ENCODE data around the gene HOXD11.

Gene HOXD11

DNA sequence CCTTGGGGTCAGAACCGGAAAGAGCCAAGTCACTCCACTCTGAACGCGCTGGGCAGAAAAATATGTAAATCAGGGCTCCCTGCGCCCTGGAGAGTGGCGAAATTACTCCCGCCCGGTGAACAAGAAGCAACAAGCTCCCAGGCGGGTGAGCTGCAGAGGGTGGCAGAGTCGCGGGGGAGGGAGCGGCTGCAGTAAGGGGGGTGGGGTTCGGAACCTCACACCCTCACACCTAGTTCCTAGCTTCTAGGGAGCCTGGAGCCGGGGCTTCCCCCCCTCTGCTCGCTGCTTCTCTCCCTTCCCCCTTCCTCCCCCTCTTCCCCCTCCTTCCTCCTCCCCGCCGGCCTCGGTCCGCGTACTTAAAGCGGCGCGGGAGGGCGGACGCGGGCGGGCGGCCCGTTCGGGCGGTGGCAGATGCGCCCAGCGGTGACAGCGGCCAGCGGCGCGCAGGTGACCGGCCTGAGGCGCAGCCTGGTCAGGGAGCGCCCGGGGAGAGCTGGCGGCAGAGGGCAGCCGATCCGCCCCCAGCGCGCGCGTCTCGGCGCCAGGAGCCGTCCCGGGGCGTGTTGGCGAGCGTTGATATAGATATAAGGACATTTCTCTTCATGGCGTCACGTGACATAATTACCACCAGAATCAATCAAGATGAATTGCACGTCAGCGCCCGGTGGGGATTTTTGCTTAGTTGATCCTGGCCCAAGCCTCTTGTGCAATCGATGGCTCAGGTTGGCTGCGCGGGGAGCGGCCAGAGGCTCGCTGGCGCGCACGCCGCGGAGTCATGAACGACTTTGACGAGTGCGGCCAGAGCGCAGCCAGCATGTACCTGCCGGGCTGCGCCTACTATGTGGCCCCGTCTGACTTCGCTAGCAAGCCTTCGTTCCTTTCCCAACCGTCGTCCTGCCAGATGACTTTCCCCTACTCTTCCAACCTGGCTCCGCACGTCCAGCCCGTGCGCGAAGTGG, at the start of gene HOXD11:
TSS of gene HOXD11 (plus strand) at position 700 of the 959 bp plus-strand sequence. CDS start at position 776, 76 bp downstream.
- no peak for DNase-seq (ENCODE audit: low spot score)

DNA sequence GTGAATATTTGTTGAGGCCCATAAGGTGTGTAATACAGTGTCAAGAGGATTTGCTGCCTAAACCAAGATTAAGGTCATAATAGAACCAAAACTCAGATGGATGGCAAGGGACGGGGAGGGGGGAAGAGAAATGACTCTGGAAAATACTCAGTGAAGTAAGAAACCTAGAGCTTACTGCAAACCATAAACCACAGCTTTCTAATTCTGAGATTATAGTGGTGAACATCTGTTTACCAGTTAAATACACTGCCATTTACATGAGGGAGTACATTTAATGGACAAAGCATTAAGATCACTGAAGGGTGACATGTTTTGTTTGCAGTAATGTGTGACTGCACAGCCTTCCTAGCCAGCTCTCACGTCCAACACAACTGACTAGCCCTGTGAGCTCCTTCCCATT, 43.1 kb upstream of the HOXD11 start:
- no peak for DNase-seq (ENCODE audit: low spot score)

DNA sequence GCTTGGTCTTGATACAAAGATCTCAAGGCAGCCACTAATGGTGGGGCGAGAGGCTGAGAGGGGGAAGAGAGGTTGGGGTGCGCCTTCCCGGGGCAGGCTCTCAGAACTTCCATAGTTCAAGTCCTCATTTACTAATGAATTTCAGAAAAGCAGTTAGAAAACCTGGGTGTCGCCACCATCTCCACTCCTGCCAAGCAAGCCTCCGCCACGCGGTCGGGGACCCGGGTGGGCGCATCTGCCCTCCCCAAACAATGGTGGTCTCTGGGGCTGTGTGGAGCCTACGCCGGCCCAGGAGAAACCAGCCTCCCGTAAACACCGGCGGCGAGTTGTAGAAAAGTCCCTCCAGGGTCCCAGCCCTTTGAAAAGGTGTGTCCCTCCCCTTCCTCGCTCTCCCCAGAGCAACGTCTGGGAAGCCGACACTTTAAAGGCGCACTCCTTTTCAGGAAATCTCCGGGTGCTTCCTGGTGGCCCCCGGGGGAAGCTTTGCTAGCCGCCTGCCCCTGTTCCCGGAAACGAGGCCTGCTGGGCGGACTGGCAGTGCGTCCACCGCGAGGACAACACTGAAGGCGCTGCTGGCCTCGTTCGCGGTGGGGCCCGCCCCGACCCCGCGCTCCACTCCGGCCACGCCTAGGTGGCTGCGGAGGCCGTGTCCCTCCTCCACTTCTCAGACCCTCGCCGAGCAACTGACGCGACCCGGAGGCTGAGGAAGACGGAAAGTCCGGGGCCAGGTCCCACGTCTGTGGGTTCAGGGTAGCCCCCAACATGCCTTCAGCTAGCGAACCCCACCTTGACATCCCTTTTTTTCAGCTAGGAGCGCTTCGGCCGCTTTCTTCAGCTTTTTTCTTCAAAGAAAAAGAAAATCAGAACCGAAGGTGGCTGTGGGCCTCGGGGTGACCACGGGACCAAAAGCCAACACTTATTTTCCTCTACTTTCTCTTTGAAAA, 40.2 kb upstream of the HOXD11 start:
- DNase-seq (ENCODE audit: low spot score), result peak; percentile 62

GRCh38 chr2:176067589-176068418, 39.3 kb upstream of the HOXD11 start:
- DNase-seq (ENCODE audit: low spot score), result peak; percentile 65

DNA sequence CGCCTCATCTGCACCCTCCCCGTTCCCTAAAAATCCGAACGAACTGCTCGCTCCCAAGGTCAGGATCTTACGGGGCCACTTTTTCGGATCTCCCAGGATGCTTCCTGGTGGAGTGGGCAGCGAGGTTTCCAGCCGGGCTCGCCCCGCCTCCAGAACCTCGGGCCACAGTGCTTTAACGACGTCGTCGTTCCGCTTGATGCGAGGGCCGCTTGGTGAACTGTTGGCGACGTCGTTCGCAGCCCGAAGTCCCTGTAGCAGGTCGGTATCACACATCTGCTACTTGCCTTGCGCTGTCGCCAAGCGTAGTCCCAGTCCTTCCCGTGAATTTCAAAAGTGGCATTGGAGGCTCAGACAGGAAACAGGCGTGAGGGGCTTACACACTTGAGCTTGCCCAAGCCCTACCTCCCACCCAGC, 38.7 kb upstream of the HOXD11 start:
- DNase-seq (ENCODE audit: low spot score), result peak; percentile 56

GRCh38 chr2:176071330-176072291, 35.5 kb upstream of the HOXD11 start:
- DNase-seq (ENCODE audit: low spot score), result no peak

DNA sequence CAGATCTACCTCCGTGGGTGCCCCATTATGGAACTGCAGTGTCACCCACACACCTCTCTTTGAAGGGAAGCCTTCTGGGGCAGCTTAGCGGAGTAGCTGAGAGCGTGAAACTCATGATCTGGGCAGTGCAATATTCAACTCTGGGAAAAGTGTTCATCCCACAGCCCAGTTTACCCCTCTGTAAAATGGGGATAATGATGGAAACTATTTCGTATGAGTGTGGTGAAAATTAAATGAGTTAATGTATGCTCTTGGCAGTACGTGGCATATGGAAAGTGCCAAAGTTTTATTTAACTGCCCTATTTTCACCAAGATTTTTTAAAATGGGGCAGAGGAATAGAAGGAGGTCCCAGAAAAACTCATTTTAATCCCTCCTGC, 34.8 kb upstream of the HOXD11 start:
- no peak for DNase-seq (ENCODE audit: low spot score)

- DNase-seq (ENCODE audit: low spot score), result peak; percentile 65
Observed at GRCh38 chr2:176072951-176073904, 33.9 kb upstream of the HOXD11 start.

DNA sequence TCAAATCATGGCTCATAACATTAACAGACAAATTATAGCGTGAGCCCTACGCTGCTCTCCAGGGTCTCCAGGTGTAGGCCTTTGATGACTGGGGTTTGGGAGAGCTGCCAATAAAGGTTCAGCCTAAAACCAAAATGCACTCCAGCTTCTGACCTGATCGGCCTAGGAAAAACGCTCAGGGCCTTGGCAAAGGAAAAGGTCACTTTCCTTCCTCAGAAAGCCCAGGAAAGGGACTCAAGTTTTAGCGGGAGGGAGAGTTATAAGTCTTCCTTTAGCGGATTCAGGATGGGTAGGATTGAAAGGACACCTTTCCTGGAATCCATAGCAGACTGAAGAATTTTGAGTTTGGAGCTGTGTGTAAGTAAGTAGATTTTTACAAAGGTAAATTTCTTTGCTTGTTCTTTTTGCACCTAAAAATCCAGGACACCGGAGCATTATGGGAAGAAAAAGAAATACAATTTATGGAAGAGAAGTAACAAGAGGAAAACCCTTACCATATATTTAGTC, 32.1 kb upstream of the HOXD11 start:
- no peak for DNase-seq (ENCODE audit: low spot score)

DNA sequence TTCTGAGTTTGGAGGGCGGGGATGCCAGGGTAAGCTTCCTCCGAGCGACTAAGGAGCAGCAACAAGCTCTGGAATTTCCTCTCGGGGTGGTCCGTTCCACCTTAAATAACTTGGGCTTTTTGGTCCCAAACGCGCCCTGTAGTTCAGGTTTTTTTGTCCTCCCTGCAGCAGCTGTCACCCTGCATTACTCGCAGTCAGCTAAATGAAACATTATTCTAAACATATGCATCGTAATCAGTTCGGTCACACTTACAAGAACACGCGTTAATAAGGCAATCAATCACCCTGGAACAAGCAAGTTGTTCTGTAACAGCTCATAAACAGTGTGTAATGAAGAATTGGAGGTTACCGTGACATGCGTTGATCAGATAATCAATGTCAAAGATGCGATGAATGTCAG, 31.6 kb upstream of the HOXD11 start:
- DNase-seq (ENCODE audit: low spot score), result peak; percentile 66

GRCh38 chr2:176076063-176076462, 31.0 kb upstream of the HOXD11 start:
- DNase-seq (ENCODE audit: low spot score), result no peak

DNA sequence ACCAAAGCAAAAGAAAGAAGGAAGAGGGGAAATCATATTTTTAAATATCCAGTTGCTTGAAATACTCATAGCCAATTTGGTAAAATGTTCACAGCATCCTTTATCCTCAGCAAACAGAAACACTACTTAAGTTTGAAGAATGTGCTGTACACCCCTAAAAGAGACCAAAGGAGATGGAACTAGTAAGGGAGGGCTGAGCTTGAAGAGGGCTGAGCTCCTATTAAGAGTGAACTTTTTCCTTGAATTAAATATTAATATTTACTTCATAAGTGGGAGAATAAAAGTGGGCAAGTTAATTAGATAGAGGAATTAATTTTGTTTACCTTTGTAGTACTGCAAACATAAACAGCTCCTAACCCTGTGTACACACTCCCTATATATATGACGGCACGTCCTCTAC, 30.3 kb upstream of the HOXD11 start:
- no peak for DNase-seq (ENCODE audit: low spot score)

DNA sequence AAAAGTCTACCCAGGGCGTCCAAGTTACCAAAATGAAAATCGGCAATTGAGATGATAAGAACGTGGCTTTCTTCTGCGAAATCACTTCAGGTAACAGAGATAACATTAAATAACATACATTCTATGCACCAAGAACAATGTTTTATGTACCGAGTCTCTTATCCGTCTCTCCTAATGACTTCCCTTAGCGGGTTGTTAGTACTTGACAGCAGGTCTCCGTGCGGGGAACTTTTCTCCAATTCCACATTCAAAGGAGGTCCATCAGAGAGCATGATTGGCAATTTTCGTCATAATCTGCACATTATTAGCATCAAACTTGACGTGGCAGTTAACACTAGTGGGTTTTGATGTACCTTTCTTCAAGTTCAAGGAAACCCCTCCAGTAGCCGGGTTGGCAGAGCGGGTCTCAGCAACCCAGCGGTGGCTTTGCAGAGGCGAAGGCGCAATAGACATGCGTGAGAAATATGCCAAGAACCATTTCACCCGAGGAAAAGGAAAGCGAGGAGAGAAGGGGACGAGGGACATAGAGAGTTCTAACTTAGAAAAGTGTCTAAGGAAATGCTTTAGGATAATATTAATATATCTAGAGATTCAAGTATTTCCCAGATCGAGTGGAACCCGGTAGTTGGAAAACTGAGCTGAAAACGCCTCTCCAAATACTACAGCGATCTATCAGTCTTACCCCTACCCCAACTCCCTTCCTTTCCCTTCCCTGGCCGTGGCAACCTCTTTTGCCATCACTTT, 28.4 kb upstream of the HOXD11 start:
- peak; percentile 64 for DNase-seq (ENCODE audit: low spot score)

DNA sequence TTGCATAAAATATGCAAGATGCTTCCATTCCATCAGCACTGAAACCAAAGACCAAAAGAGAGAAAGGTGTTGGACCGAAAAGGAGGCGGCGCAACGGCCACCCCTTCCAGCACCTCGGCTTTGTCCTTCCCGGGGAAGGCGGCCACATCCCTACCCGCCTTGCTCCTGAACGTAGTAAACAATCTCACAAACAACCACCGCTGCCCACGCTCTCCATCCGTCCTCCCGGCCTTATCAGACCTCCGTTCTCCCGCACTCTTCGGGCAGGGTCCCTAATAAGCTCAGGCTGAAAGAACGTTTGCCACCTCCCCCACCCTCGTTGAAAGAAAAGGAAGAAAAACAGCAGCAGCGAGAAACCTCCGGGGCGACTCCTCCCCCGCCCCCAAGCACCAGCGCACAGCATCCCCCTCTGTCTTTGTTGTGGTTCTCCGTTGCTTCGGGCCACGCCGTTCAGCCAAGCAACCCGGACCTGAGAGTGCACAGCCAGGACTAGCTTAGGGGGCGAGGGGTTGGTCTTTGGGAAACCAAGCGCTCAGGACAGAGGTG, 27.7 kb upstream of the HOXD11 start:
- DNase-seq (ENCODE audit: low spot score), result peak; percentile 64

DNA sequence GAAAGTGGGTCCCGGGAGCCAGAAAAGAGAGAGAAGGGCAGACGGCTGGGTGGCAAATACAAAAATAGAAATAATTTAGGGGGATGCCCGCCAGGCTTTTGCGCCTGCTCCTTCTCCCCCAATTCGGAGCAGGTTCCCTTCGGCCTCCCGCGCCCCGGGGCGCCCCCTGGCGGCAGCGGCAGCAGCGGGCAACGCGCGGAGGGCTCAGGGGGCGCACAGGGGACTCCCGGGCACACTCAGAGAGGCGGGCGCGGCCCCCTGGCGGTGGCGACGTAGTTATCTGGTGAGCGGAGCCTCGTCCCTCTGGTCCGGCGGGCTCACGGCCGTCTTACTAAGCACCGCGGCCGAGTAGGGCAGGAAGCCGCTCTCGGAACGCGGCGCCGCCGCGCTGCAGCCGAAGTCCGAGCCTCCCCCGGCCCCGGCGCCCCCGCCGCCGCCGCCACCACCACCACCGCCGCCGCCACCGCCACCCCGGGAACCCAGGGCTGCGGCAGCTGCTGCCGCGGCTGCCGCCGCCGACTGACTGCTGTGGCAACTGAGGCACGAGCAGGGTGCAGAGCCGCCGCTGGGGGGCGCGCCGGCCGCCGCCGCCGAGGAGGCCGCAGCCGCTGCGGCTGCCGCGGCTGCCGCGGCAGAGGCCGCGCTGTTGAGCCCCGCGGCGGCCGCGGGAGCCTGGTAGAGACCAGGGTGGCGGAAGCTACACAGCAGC, 27.1 kb upstream of the HOXD11 start:
- peak; percentile 75 for DNase-seq (ENCODE audit: low spot score)

GRCh38 chr2:176080540-176081375, 26.3 kb upstream of the HOXD11 start:
- DNase-seq (ENCODE audit: low spot score), result peak; percentile 75
